ENCODE data around the gene PTPRM.
"Not testable (repeated sequence)": the region's sequence is repeated elsewhere in the genome, so short reads cannot be mapped to it uniquely, and the experiment has no call there.

Gene PTPRM

GRCh38 chr18:8049147-8049546, 482.0 kb downstream of the PTPRM start:
- DNase-seq (ENCODE audit: low spot score), result no peak

GRCh38 chr18:8050616-8051329, 483.7 kb downstream of the PTPRM start:
- no peak for DNase-seq (ENCODE audit: low spot score)

- DNase-seq (ENCODE audit: low spot score), result no peak
These were observed 484.3 kb downstream of the PTPRM start for GRCh38 chr18:8051453-8051852.

GRCh38 chr18:8052237-8052701, 485.2 kb downstream of the PTPRM start:
- DNase-seq (ENCODE audit: low spot score), result no peak

GRCh38 chr18:8056723-8057122, 489.6 kb downstream of the PTPRM start:
- DNase-seq (ENCODE audit: low spot score), result no peak

- not testable (repeated sequence) for DNase-seq (ENCODE audit: low spot score)
These were observed 496.0 kb downstream of the PTPRM start for GRCh38 chr18:8063152-8063551.

GRCh38 chr18:8063733-8064132, 496.6 kb downstream of the PTPRM start:
- no peak for DNase-seq (ENCODE audit: low spot score)

- no peak for DNase-seq (ENCODE audit: low spot score)
These were observed 498.2 kb downstream of the PTPRM start for GRCh38 chr18:8065284-8065683.

GRCh38 chr18:8065773-8066172, 498.7 kb downstream of the PTPRM start:
- DNase-seq (ENCODE audit: low spot score), result no peak

GRCh38 chr18:8069708-8070107, 502.6 kb downstream of the PTPRM start:
- no peak for DNase-seq (ENCODE audit: low spot score)

- DNase-seq (ENCODE audit: low spot score), result no peak
These were observed 506.1 kb downstream of the PTPRM start for GRCh38 chr18:8073167-8073566.

- no peak for DNase-seq (ENCODE audit: low spot score)
These were observed 513.0 kb downstream of the PTPRM start for GRCh38 chr18:8080092-8080491.

GRCh38 chr18:8081267-8081666, 514.2 kb downstream of the PTPRM start:
- no peak for DNase-seq (ENCODE audit: low spot score)

- DNase-seq (ENCODE audit: low spot score), result no peak
These were observed 514.9 kb downstream of the PTPRM start for GRCh38 chr18:8081872-8082553.

GRCh38 chr18:8084160-8084559, 517.0 kb downstream of the PTPRM start:
- DNase-seq (ENCODE audit: low spot score), result no peak

- no peak for DNase-seq (ENCODE audit: low spot score)
These were observed 521.5 kb downstream of the PTPRM start for GRCh38 chr18:8088626-8089025.

- no peak for DNase-seq (ENCODE audit: low spot score)
These were observed 523.9 kb downstream of the PTPRM start for GRCh38 chr18:8091035-8091434.

- DNase-seq (ENCODE audit: low spot score), result no peak
These were observed 528.9 kb downstream of the PTPRM start for GRCh38 chr18:8095947-8096570.

- no peak for DNase-seq (ENCODE audit: low spot score)
These were observed 530.3 kb downstream of the PTPRM start for GRCh38 chr18:8097399-8097798.

- no peak for DNase-seq (ENCODE audit: low spot score)
These were observed 530.8 kb downstream of the PTPRM start for GRCh38 chr18:8097927-8098326.

- DNase-seq (ENCODE audit: low spot score), result no peak
These were observed 539.5 kb downstream of the PTPRM start for GRCh38 chr18:8106603-8107002.

- no peak for DNase-seq (ENCODE audit: low spot score)
These were observed 540.3 kb downstream of the PTPRM start for GRCh38 chr18:8107426-8107825.

GRCh38 chr18:8114480-8114879, 547.4 kb downstream of the PTPRM start:
- DNase-seq (ENCODE audit: low spot score), result no peak
